SK-N-MC (cell line): ENCODE results near the gene PWWP2B.

Experiments used
- EZH2 ChIP-seq: fragments of 200-600 bp; sonication (generic); IDR thresholded peaks from one replicate; pipeline ENCODE4 v1.6.1; 2017; ENCODE audit warnings: antibody characterized with exemption
- FOXP2 ChIP-seq: optimal IDR thresholded peaks from 2 replicates; pipeline ENCODE3; 2011; ENCODE audit warnings: mild to moderate bottlenecking, moderate library complexity; ENCODE audit not compliant: insufficient read depth; ENCODE audit errors: extremely low read length, control extremely low read depth
- POLR2AphosphoS5 ChIP-seq: IDR thresholded peaks from 2 replicates; pipeline ENCODE4 v1.6.1; 2012; ENCODE audit warnings: mild to moderate bottlenecking, low read depth, low read length, borderline replicate concordance

GRCh38 chr10:132446661-132447445 is 49.9 kb downstream of the PWWP2B start:
- TF ChIP-seq EZH2 = no peak
- TF ChIP-seq POLR2AphosphoS5 = no peak
- no peak for TF ChIP-seq FOXP2
